ENCODE results near the gene BSND. TPM values are rescaled to one million over a fixed set of nuclear protein-coding genes. Genes with fewer than 3 reads are reported as not detected.

Gene BSND
- polyA plus RNA-seq, 1 donor (not counting 4 experiments of a cell fraction or from before 2014, with no cell fraction given) = not detected

DNA sequence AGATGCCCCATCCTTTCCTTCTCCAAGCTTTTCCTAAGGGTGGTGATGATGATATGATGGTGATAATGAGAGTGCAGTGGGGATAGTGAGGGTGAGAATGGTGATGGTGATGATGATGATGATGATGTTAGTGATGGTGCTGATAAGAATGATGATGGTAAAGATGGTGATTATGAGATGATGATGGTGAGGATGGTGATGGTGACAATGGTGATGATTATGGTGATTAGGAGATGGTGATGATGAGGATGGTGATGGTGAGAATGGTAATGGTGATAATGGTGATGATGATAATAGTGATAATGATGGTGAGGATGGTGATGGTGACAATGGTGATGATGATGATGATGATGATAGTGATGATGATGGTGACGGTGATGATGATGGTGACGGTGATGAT, 4.0 kb downstream of the BSND start:
- FAIRE-seq (peak; percentile 36), DNase-seq (ENCODE audit: low read depth, low spot score) (no peak)
- Histone ChIP-seq H3K4me1 (ENCODE audit: control insufficient read depth, extremely low read depth, insufficient read depth, low read length) (peaks cover 5% of the 10 kb centered on the region), H3K9ac (ENCODE audit: control insufficient read depth, extremely low read depth, insufficient read depth, low read length) (no peak overlapping the region), H3K36me3 (ENCODE audit: control insufficient read depth in 2 of 2, extremely low read depth in 1 of 2, insufficient read depth in 2 of 2, low read length in 2 of 2) (no peaks in the 10 kb centered on the region), H3K79me2 (ENCODE audit: control insufficient read depth, insufficient read depth, low read length) (no peaks in the 10 kb centered on the region), H3K4me2 (ENCODE audit: control insufficient read depth, extremely low read depth, insufficient read depth, low read depth, low read length) (no peak overlapping the region), H4K20me1 (ENCODE audit: control insufficient read depth, extremely low read depth, insufficient read depth, low read length) (no peaks in the 10 kb centered on the region), H3K9me3 (ENCODE audit: control insufficient read depth, low read depth, low read length) (no peaks in the 10 kb centered on the region), H3K9me1 (ENCODE audit: control insufficient read depth, extremely low read depth, insufficient read depth, low read length) (no peaks in the 10 kb centered on the region), H3K4me3 (ENCODE audit: control insufficient read depth in 2 of 3, extremely low read depth in 1 of 3, insufficient read depth in 2 of 3, low read depth in 1 of 3, low read length in 3 of 3) (no peak overlapping the region), H2AFZ (ENCODE audit: control insufficient read depth, low read length) (no peak overlapping the region), H3K27ac (ENCODE audit: control insufficient read depth, insufficient read depth, low read length) (no peak overlapping the region), H3K27me3 (ENCODE audit: control insufficient read depth, extremely low read depth, insufficient read depth, low read length) (peaks cover 9% of the 10 kb centered on the region)
- TF ChIP-seq, protein P1, sequence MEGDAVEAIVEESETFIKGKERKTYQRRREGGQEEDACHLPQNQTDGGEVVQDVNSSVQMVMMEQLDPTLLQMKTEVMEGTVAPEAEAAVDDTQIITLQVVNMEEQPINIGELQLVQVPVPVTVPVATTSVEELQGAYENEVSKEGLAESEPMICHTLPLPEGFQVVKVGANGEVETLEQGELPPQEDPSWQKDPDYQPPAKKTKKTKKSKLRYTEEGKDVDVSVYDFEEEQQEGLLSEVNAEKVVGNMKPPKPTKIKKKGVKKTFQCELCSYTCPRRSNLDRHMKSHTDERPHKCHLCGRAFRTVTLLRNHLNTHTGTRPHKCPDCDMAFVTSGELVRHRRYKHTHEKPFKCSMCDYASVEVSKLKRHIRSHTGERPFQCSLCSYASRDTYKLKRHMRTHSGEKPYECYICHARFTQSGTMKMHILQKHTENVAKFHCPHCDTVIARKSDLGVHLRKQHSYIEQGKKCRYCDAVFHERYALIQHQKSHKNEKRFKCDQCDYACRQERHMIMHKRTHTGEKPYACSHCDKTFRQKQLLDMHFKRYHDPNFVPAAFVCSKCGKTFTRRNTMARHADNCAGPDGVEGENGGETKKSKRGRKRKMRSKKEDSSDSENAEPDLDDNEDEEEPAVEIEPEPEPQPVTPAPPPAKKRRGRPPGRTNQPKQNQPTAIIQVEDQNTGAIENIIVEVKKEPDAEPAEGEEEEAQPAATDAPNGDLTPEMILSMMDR (optimal IDR thresholded peaks at IDR 0.05 in 1 of 3, IDR thresholded peaks at IDR 0.05 in 1 of 3, conservative IDR thresholded peaks at IDR 0.05 in 1 of 3; ENCODE audit: extremely low read depth in 1 of 3, insufficient read depth in 2 of 3, low read length in 3 of 3) = no peak
- no peak for TF ChIP-seq EZH2 (IDR thresholded peaks at IDR 0.05; ENCODE audit: low read length)
- dilution Hi-C loops (cut with MboI; ENCODE audit: extremely low pct_ligation_motif_present, low sequenced_read_pairs) = no loop called here

- dilution Hi-C loops (cut with MboI; ENCODE audit: extremely low pct_ligation_motif_present, low sequenced_read_pairs) = no loop called here
- TF ChIP-seq, protein P1 (optimal IDR thresholded peaks at IDR 0.05 in 1 of 3, IDR thresholded peaks at IDR 0.05 in 1 of 3, conservative IDR thresholded peaks at IDR 0.05 in 1 of 3; ENCODE audit: extremely low read depth in 1 of 3, insufficient read depth in 2 of 3, low read length in 3 of 3) = no peak
- no peak for TF ChIP-seq EZH2 (IDR thresholded peaks at IDR 0.05; ENCODE audit: low read length)
- Histone ChIP-seq H3K27me3 (ENCODE audit: control insufficient read depth, extremely low read depth, insufficient read depth, low read length) (peaks cover under 1% of the 10 kb centered on the region), H3K9ac (ENCODE audit: control insufficient read depth, extremely low read depth, insufficient read depth, low read length) (no peak overlapping the region), H3K9me1 (ENCODE audit: control insufficient read depth, extremely low read depth, insufficient read depth, low read length) (no peaks in the 10 kb centered on the region), H3K4me1 (ENCODE audit: control insufficient read depth, extremely low read depth, insufficient read depth, low read length) (peaks cover 14% of the 10 kb centered on the region), H3K79me2 (ENCODE audit: control insufficient read depth, insufficient read depth, low read length) (no peaks in the 10 kb centered on the region), H3K36me3 (ENCODE audit: control insufficient read depth in 2 of 2, extremely low read depth in 1 of 2, insufficient read depth in 2 of 2, low read length in 2 of 2) (no peaks in the 10 kb centered on the region), H3K27ac (ENCODE audit: control insufficient read depth, insufficient read depth, low read length) (no peak overlapping the region), H3K4me3 (ENCODE audit: control insufficient read depth in 2 of 3, extremely low read depth in 1 of 3, insufficient read depth in 2 of 3, low read depth in 1 of 3, low read length in 3 of 3) (no peak overlapping the region), H3K4me2 (ENCODE audit: control insufficient read depth, extremely low read depth, insufficient read depth, low read depth, low read length) (no peak overlapping the region), H4K20me1 (ENCODE audit: control insufficient read depth, extremely low read depth, insufficient read depth, low read length) (no peaks in the 10 kb centered on the region), H2AFZ (ENCODE audit: control insufficient read depth, low read length) (no peak overlapping the region), H3K9me3 (ENCODE audit: control insufficient read depth, low read depth, low read length) (no peaks in the 10 kb centered on the region)
- DNase-seq (ENCODE audit: low read depth, low spot score) = no peak
- peak; percentile 71 for FAIRE-seq
Observed at GRCh38 chr1:55005351-55006140, 6.8 kb downstream of the BSND start.
